Measurements from ENCODE around the gene C8A.

DNA sequence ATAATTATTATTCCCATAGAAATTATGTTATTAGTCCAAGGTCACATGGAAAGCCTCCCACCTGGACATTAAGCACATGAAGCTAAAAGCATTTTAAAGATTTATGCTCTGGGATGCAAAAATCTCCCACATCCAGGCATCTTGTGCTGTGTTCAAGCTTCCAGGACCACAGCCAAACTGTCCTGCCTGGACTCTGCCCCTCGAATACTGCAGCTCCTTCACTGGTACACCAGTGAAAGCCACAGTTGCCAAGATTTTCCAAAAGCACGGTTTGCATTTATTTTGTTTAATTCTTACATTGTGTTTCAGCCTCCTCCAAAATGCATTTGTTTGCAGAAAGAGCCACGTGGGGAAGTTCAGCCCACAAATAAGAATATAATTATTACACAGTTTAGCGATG is 72.6 kb downstream of the C8A start:
- TF ChIP-seq CTCF (IDR thresholded peaks at IDR 0.05) (no peak), EP300 (IDR thresholded peaks at IDR 0.05) (no peak), POLR2A (IDR thresholded peaks at IDR 0.05; ENCODE audit: low read depth) (no peak), POLR2AphosphoS5 (IDR thresholded peaks at IDR 0.05) (no peak)

Measured in esophagus muscularis mucosa (tissue), 4 donors.